Measurements from ENCODE around the gene UBALD1.

UBALD1 gene

DNA sequence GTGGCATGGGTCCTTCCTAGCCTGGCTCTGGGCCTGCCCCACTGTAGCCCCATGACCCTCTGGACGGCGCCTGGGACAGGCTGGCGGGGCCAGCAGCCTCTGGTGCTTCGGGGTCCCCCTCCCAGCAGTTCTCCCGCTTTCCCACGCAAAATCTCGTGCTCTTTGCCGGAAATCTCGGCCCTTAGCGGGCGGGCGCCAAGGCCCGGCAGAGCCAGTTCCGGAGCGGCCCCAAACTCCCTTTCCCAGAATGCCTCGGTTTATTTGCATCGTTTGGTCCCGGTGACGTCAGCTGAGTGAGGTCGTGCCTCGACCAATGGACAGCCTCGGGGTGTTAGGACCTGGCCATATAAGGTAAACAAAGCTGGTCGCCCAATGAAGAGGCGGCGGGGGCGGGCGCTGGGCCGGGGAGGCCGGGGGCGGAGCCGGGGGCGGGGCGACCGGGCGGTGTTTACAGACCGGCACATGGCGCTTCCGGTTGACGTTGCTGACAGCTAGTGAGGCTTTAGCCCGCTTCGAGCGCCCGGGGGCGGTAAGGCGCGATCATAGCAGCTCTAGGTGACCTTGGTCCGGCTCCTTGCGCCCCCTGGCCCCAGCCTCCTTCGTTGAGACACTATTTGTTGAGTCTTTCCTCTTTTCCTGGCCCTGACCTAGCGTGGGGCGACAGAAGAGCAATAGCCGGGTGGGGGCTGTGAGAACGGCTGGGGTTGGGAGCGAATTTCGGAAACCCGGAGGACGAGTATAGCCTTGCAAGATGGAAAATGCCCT lies 1.5 kb upstream of the UBALD1 start:
- DNase-seq (ENCODE audit: low spot score) = peak; percentile 100

DNA sequence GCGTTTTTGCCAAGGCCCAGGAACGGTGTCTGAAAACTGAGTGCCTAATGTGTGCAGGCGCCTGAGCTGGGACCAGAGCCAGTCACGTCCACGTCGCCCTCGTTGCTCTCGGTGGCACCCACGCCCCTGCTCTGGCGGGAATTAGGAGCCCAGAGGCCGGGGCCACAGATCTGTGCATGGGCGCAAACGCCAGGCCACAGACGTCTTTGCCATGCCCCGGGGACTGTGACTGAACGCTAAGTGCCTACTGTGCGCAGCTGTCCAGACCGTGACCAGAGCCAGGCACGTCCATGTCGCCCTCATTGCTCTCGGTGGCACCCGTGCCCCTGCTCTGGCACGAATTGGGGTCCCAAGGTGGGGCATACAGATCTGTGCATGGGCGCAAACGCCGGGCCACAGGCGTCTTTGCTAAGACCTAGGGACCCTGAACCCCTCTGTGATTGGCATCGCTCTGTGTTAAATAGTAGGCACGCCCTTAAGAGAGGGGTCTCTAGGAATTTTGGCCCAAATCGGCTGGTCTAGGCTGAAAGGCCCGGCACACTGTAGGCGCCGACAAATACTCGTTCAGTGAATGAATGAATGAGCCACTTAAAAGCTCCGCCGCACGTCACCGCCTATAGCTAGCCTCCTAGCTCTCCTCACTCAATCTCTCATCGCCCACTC lies 827 bp upstream of the UBALD1 start:
- DNase-seq (ENCODE audit: low spot score) = no peak

- no peak for DNase-seq (ENCODE audit: low spot score)
Measured at GRCh38 chr16:4613636-4614570, 785 bp downstream of the UBALD1 start.

DNA sequence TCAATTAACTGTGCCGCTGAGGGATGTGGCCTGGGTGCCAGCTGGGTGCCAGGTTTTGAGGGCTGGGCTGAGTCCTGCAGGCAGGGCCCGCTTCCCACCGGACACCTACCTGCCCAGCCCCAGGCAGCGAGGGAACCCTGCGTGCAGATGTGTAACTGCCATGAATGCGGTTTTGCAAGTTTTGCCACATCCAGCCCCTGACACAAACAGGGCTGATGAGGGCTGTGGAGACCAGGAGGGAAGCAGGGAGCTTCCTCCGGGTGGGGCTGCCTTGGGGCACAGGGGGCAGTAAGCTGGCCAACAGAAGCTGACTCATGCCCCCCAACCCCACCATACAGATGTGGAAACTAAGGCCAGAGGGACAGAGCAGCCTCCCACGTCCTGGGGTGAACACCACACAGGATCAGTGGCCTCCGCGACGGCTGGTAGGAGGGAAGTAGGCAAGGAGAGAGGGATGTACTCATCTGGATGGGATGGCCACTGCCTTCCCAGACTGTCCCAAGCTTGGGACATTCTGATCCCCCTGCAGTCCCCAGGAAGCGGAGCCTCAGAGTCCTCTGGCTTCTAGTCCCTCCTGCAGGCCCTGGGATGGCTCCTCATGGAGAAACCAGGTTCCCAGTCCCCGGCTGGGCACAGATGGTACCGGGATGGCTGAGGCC lies 1.6 kb downstream of the UBALD1 start:
- no peak for DNase-seq (ENCODE audit: low spot score)

DNA sequence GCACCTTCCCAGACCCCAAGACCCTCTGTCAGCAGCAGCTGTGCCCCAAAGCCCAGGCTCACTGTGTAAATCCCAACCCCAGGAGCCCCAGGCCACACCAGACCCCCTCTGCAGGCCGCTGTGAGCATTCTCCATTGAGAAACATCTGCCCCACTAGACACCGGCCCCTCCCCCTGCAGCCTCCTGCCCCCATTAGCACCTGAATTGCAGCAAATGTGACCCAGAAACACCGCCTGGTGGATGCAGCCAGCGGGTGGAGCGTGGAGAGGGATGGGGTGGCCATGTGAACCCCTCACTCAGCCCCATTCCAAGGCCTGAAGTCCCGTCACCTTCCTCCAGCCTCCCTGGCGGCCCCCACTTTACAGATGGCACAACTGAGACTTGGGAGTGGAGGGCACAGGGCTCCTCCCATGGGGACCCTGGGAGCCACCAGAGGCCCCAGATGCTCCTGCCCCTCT lies 2.2 kb downstream of the UBALD1 start:
- DNase-seq (ENCODE audit: low spot score) = no peak

GRCh38 chr16:4611337-4612021 lies 3.2 kb downstream of the UBALD1 start:
- DNase-seq (ENCODE audit: low spot score) = no peak

DNA sequence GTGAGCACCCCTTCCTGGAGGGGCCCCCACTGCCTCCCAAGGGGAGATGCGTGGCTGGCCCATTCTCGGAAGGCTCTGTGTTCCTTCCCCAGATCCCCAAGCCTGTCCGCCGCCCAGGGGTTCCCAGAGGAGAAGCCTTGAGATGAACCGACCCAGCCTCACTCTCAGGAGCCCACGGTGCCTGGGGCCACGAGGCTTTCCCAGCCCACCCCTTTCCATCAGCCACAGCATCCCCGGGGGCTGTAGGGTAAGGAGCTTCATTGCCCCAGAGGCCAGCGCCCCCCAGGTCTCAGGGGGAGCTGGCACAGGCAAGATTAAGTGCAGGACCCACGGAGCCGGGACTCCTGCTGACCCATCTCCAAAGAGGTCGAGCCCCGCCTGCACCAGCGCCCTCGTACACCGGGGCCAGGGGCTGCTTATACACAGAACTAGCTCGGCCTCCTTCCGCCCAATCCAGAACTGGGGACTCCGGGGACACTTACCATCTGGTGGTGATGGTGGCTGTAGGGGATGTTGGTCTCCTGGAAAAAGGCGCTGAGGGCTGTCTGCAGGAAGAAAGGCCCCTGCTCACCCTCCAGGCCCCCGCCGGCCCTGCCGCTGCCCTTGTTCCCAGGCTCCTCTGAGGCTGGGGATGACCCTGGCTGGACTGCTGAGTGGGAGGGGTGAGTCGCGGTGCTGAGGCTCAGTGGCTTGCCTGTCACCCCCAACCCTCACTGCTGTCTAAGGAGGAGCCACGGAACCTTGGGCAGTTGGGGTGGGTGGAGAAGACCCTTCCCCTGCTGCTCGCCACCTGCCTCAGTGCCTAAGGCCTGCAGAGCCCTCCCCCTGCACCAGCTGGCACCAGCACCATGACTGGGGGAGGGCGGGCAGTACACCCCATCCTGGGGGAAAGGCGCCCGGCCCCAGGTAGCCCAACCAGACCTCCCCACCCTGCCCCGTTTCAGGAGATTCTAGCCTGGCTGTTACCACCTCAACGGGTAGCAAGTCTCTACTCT lies 4.4 kb downstream of the UBALD1 start:
- DNase-seq (ENCODE audit: low spot score) = no peak

DNA sequence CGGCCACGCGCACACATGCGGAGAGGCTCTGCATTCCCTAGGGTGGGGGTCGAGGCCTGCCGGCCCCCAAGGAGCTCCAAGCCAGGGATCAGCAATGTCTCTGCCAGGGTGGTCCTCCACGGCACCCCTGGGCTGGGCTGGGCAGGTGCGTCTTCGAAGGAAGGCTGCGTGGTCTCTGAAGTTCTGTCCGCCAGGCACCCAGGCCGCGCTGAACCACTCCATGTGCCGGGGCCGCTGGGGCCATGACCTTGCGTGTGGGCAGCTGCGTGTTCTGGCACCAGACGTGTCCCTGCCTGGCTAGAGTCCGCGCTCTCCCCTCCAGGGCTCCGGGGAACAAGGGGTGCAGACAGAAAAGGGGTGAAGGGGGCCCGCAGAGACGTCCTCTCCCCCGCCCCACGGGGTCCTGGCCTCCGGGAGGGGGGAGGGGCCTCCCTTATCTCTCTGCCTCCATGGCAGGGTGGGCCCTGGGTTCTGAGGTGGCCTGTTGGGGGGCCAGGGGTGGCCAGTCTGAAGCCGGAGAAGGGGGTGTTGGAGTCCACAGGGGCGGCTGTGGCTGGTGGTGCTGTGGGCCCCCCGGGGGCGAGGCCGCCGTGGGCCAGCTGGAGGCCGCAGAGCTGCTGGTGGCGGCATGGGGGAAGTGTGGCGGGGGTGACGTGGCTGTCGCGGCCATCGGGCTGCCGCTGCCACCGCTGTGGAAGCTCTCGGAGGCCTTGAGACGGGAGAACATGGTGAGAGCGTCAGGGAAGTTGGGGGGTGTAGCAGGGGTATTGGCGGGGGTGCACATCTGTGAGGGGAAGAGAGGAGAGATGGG lies 5.3 kb downstream of the UBALD1 start:
- no peak for DNase-seq (ENCODE audit: low spot score)

DNA sequence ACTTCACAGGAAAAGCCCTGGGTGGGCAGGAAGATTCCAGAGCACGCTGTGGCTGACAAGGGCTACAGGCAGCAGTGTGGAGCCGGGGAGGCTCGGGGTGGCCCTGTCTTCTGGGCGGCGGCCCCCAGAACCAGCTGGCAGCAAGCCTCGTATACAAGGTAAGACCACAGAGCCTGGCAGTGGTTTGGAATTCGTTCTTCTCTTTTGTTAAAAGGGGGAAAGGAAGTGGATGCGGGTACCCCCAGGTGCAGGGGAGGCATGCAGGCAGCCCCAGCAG lies 6.0 kb downstream of the UBALD1 start:
- DNase-seq (ENCODE audit: low spot score) = no peak

GRCh38 chr16:4607841-4608703 lies 6.6 kb downstream of the UBALD1 start:
- DNase-seq (ENCODE audit: low spot score) = no peak

GRCh38 chr16:4606354-4606753 lies 8.3 kb downstream of the UBALD1 start:
- DNase-seq (ENCODE audit: low spot score) = no peak

DNA sequence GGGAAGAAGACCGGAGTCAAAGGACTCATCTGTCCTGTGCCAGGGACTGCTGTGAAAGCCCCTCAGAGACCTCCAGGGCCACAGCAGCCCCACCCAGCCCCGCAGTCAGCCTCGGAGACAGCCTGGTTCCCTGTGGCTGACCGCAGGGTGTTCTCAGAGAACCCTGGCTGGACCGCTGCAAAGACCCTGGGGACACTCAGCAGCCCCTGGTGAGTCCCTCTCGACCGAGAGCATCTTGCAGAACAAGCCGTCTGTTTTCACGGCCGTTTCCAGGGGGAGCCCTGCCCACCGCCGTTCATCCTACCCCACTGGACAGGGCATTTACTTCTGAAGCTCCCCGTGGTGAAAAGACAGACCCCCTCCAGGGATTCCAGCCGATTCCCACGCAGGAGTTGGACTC lies 10.3 kb downstream of the UBALD1 start:
- no peak for DNase-seq (ENCODE audit: low spot score)

DNA sequence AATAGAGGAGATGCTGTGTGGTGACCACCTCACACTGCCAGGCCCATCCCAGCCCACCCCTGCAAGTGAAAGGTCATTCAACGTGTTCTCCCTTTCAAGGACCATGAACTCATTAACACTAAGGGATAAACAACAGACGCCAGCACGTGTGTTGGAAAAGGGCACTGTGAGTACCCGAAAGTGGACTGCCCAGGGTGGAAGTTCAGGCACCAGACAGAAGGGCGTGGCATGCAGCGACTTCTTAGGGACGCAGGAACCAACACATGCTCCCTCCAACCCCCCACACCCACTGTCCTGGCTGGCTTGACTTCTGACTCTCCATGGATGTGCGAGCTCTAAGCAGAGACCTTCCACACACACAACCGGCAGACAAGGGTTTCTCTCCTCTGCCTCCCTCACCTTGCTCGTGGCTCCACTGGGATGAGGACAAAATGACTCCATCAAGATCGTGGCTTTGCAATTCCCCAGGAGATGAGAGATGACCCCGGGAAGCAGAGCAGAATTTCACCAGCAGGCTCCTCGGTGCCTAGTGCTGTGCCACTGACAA lies 11.0 kb downstream of the UBALD1 start:
- DNase-seq (ENCODE audit: low spot score) = no peak

DNA sequence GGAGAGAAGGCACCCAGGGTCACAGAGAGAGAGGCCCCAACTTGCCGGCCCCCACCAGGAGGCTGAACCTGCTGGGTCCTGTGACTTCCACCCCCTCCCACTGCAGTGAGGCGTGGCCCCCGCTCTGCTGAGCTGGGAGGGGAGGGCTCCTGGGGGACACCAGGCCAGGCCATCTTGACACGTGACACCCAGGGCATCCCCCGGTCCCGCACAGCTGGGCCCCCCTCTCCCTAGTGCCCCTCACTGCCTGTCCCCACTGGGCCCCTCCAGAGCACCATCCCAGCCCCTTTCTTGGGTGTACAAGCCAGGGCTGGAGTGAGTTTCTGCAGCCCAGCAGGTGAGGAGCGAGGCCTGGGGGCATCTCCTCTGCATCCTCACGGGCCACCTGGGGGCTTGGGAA lies 12.4 kb downstream of the UBALD1 start:
- DNase-seq (ENCODE audit: low spot score) = no peak

- no peak for DNase-seq (ENCODE audit: low spot score)
Measured at GRCh38 chr16:4601864-4602186, 12.9 kb downstream of the UBALD1 start.

DNA sequence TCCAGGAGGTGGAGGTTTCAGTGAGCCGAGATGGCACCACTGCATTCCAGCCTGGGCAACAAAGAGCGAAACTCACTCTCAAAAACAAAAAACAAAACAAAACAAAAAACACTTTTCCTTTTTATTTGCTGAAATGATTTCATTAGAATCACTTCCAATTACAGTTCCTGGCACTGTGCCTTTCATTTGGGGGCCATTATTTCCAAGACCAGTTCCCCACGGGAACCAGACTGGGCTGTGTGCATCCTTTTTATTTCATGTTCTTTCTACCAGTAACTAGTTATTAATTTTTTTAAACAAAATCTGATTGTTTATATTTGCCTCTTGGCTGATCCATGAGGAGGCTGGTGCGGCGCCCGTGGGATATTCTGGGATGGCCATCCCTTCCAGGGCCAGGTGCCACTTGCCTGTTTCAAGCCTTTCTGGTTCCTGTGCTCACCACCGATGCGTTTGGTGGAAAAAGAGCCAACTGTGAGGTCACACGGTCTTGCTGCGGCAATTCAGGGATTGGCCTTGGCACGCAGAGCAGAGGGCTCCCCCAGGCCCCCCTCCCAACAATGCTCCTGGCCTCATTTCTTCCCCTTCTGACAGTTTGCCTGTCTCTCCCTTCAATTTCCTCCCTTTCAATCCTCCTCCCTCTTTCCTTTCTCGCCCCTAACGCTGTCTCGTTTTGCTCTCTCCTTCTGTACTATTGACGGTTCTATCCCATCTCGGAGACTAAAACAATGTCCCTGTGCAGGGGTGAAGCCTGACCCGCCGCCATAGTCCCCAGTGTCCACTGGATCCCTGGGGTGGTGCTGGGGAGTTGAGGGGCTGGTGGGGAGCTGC lies 13.4 kb downstream of the UBALD1 start:
- no peak for DNase-seq (ENCODE audit: low spot score)

DNA sequence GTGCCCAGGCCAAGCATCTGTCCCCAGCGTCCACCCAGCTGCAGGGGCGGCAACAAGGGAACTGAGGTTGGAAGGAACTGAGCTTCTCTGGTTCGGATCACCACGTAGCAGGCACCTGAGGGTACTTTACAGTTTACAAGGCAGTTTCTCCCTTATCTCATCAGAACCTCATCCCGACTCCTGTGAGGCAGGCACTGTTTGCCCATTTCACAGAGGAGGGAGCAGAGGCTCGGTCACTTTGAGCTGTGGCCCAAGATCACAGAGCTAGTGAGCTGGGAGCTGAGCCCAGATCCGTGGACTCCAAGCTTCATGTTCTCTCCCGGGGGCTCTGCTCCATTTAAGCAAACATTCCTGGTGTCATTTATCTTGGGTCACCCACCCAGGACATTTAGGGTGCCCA lies 15.1 kb downstream of the UBALD1 start:
- no peak for DNase-seq (ENCODE audit: low spot score)

DNA sequence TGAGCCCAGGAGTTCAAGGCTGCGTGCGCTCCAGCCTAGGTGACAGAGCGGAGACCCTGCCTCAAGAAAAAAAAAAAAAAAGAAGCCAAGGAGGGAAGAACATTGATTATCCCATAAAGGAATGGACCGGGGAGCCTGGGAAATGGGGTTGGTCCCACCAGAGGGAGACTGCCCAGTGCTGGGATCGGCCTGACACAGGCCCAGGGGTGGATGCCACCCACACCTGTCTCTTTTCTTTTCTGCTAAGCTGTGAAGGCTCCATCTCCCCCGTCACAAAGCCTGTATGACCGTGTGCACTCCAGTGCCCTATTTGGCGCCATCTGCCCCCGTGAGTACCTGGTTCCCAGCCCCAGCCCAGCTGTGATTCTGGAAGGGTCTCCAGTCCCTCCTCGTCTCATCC lies 15.7 kb downstream of the UBALD1 start:
- no peak for DNase-seq (ENCODE audit: low spot score)
